ENCODE data around the gene WDR33. TPM values are rescaled to one million over a fixed set of nuclear protein-coding genes. Genes with fewer than 3 reads are reported as not detected.

Gene WDR33
- total RNA-seq, 2 donors from 2014 or later, result 34.9 to 55.6 TPM

DNA sequence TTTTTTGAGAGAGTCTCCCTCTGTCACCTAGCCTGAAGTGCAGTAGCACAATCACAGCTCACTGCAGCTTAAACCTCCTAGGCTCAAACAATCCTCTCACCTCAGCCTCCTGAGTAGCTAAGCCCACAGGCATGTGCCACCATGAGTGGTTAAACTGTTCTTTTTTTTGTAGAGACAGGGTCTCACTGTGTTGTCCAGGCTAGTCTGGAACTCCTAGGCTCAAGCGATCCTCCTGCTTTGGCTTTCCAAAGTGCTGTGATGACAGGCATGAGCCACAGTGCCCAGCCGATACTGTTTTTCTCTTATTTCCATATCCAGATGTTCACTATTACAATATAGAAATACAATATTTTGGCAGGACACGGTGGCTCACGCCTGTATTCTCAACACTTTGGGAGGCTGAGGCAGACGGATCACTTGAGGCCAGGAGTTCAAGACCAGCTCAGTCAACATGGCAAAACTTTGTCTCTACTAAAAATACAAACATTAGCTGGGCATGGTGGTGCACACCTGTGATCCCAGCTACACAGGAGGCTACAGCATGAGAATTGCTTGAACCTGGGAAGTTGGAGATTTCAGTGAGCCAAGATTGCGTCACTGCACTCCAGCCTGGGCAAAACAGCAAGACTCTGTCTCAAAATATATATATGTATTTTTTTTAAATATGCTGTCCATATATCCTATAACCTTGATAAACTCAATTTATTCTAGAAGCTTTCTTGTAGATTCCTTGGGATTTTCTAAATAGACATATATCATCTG, 24.7 kb downstream of the WDR33 start:
- H3K4me1 ChIP-seq (ENCODE audit: control insufficient read depth in 1 of 2, low read depth in 2 of 2), result peaks cover under 1 to 19% of the 10 kb centered on the region in 2 donors
- H3K9me3 ChIP-seq, result no peaks in the 10 kb centered on the region
- H3K27ac ChIP-seq, result no peak overlapping the region
- H3K27me3 ChIP-seq (replicated peaks; ENCODE audit: insufficient read depth), result no peaks in the 10 kb centered on the region
- DNase-seq (ENCODE audit: low spot score) (no peak), ATAC-seq (ENCODE audit: insufficient number of reproducible peaks, low FRiP score, low read depth) (no peak)
- TF ChIP-seq, protein P1, sequence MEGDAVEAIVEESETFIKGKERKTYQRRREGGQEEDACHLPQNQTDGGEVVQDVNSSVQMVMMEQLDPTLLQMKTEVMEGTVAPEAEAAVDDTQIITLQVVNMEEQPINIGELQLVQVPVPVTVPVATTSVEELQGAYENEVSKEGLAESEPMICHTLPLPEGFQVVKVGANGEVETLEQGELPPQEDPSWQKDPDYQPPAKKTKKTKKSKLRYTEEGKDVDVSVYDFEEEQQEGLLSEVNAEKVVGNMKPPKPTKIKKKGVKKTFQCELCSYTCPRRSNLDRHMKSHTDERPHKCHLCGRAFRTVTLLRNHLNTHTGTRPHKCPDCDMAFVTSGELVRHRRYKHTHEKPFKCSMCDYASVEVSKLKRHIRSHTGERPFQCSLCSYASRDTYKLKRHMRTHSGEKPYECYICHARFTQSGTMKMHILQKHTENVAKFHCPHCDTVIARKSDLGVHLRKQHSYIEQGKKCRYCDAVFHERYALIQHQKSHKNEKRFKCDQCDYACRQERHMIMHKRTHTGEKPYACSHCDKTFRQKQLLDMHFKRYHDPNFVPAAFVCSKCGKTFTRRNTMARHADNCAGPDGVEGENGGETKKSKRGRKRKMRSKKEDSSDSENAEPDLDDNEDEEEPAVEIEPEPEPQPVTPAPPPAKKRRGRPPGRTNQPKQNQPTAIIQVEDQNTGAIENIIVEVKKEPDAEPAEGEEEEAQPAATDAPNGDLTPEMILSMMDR (IDR thresholded peaks at IDR 0.05), result no peak
- no peaks in the 10 kb centered on the region for H3K36me3 ChIP-seq
- no peak overlapping the region for H3K4me3 ChIP-seq

DNA sequence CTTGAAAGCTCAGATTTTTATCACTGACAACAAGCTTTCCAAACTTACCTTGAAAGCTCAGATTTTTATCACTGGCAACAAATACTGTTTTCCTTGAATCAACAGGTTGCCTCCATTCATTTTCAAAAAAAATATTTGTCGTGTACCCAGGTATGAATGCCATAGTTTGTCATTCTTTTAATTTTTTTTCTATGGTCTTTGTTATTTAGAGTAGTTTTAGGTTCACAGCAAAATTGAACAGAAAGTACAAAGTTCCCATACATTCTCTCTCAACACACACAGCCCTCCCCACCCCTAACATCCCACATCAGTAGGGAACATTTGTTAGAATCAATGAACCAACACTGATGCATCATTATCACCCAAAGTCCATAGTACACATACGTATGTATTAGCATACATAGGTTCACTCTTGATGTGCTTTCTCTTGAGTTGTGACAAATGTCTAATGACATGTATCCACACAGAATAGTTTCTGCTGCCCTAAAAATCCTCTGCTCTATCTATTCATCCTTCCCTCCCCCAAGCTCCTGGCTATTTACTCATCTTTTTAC, 25.9 kb downstream of the WDR33 start:
- DNase-seq (ENCODE audit: low spot score) (no peak), ATAC-seq (ENCODE audit: insufficient number of reproducible peaks, low FRiP score, low read depth) (no peak)
- no peaks in the 10 kb centered on the region for H3K9me3 ChIP-seq
- peaks cover 0 to 7% of the 10 kb centered on the region in 2 donors for H3K4me1 ChIP-seq (ENCODE audit: control insufficient read depth in 1 of 2, low read depth in 2 of 2)
- H3K27ac ChIP-seq, result no peak overlapping the region
- no peaks in the 10 kb centered on the region for H3K36me3 ChIP-seq
- H3K4me3 ChIP-seq, result no peak overlapping the region
- no peaks in the 10 kb centered on the region for H3K27me3 ChIP-seq (replicated peaks; ENCODE audit: insufficient read depth)
- TF ChIP-seq, protein P1 (IDR thresholded peaks at IDR 0.05), result no peak

DNA sequence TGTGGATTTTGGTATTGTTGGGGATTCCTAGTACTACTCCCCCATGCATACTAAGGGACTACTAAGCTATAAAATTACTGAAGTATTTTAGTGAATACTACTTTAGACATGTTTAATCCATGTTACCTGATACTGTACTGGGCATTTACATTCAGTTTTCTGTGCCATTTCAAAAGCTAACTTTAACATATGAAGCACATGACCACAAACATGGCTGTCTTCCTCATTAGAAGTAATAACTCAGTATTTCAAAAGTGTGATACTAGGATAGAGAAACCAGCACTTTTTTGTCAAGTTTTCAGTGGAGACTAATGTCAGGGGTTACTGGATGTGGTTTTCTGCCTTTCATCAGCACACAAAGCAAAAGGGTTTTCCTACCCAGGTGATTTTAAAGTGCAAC, 27.9 kb downstream of the WDR33 start:
- no peak for ATAC-seq (ENCODE audit: insufficient number of reproducible peaks, low FRiP score, low read depth)
- TF ChIP-seq, protein P1 (IDR thresholded peaks at IDR 0.05), result no peak

DNA sequence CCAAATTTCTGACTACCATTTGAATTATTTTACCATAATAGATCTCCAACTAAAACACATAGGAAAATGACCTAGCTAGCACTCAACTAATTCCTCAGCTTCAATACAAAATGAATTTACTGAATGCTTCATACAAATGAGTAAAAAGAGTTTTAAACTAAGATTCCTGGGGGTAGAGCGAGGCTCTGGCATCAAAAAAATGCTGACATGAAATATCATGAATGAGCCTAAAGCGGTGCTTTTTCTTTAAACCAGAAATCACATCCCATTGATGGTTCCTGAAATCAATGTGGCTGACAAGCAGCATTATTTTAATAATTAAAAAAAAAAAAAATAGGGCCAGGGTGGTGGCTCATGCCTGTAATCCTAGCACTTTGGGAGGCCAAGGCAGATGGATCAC, 32.1 kb downstream of the WDR33 start:
- no peaks in the 10 kb centered on the region for H3K36me3 ChIP-seq
- no peak overlapping the region for H3K4me3 ChIP-seq
- ATAC-seq (ENCODE audit: insufficient number of reproducible peaks, low FRiP score, low read depth), result no peak
- H3K4me1 ChIP-seq (ENCODE audit: control insufficient read depth in 1 of 2, low read depth in 2 of 2), result peaks cover 0 to 28% of the 10 kb centered on the region in 2 donors
- no peak overlapping the region for H3K27ac ChIP-seq
- no peak for DNase-seq (ENCODE audit: low spot score)
- TF ChIP-seq, protein P1 (IDR thresholded peaks at IDR 0.05), result no peak
- no peaks in the 10 kb centered on the region for H3K27me3 ChIP-seq (replicated peaks; ENCODE audit: insufficient read depth)
- no peaks in the 10 kb centered on the region for H3K9me3 ChIP-seq

More for the DNA sequence above, 27.9 kb downstream of the WDR33 start:
- Histone ChIP-seq H3K36me3 (no peaks in the 10 kb centered on the region), H3K9me3 (no peaks in the 10 kb centered on the region), H3K4me3 (no peak overlapping the region), H3K27me3 (replicated peaks; ENCODE audit: insufficient read depth) (no peaks in the 10 kb centered on the region), H3K27ac (no peak overlapping the region), H3K4me1 (ENCODE audit: control insufficient read depth in 1 of 2, low read depth in 2 of 2) (peaks cover 0 to 14% of the 10 kb centered on the region in 2 donors)
- no peak for DNase-seq (ENCODE audit: low spot score)

DNA sequence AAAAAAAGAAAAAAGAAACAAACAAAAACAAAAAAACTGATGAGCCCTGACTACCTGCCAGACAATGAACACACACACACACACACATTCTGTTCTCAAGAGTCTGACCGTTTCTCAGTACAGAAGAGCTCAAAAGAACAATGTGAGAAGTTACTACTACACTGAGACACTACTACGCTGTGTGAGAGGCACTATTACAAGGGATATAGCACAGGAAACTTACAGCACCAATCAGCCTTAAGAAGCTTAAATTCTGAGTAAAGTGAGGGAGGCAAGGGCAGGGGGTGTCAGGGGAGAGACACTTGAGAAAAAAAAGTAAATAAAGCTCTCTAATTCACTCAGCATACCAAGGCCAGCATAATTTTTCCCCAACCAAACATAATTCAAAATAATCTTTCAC, 32.5 kb downstream of the WDR33 start:
- Histone ChIP-seq H3K27ac (no peak overlapping the region), H3K9me3 (no peaks in the 10 kb centered on the region), H3K36me3 (no peaks in the 10 kb centered on the region), H3K27me3 (replicated peaks; ENCODE audit: insufficient read depth) (no peaks in the 10 kb centered on the region), H3K4me1 (ENCODE audit: control insufficient read depth in 1 of 2, low read depth in 2 of 2) (peaks cover 0 to 28% of the 10 kb centered on the region in 2 donors), H3K4me3 (no peak overlapping the region)
- ATAC-seq (ENCODE audit: insufficient number of reproducible peaks, low FRiP score, low read depth) (no peak), DNase-seq (ENCODE audit: low spot score) (no peak)
- TF ChIP-seq, protein P1 (IDR thresholded peaks at IDR 0.05), result no peak
